GM06990 (cell line): ENCODE data around the gene NFILZ.
A peak's percentile ranks its signal among the peaks of the same experiment; 100 is the strongest.

Experiments used
- DNase-seq: peaks from one replicate; pipeline ENCODE4 v3.0.0-alpha.2; 2011; ENCODE audit not compliant: insufficient read length; ENCODE audit errors: extremely low read depth
- H3K27me3 ChIP-seq: replicated peaks from 2 replicates; pipeline ENCODE4 v1.6.0; 2011; ENCODE audit warnings: low read length; ENCODE audit not compliant: control insufficient read depth, insufficient read depth
- H3K36me3 ChIP-seq: 2 replicates; pipeline ENCODE4 v1.5.1; 2011; ENCODE audit warnings: low read length; ENCODE audit not compliant: control insufficient read depth, insufficient read depth
- H3K4me3 ChIP-seq: replicated peaks from 2 replicates; pipeline ENCODE4 v1.5.1; 2011; ENCODE audit warnings: low read depth, mild to moderate bottlenecking, control low read depth, low read length
- TF ChIP-seq, protein P1 (sequence below): IDR thresholded peaks from 2 replicates; pipeline ENCODE4 v1.5.1; 2011; ENCODE audit warnings: low read length, control low read depth, mild to moderate bottlenecking, inconsistent platforms; ENCODE audit not compliant: insufficient read depth, poor library complexity, severe bottlenecking

NFILZ gene

GRCh38 chr19:8589177-8589714 is 41.2 kb upstream of the NFILZ start:
- DNase-seq: no peak
- no peaks in the 10 kb centered on the region for H3K36me3 ChIP-seq
- no peak overlapping the region for H3K4me3 ChIP-seq
- TF ChIP-seq, protein P1, sequence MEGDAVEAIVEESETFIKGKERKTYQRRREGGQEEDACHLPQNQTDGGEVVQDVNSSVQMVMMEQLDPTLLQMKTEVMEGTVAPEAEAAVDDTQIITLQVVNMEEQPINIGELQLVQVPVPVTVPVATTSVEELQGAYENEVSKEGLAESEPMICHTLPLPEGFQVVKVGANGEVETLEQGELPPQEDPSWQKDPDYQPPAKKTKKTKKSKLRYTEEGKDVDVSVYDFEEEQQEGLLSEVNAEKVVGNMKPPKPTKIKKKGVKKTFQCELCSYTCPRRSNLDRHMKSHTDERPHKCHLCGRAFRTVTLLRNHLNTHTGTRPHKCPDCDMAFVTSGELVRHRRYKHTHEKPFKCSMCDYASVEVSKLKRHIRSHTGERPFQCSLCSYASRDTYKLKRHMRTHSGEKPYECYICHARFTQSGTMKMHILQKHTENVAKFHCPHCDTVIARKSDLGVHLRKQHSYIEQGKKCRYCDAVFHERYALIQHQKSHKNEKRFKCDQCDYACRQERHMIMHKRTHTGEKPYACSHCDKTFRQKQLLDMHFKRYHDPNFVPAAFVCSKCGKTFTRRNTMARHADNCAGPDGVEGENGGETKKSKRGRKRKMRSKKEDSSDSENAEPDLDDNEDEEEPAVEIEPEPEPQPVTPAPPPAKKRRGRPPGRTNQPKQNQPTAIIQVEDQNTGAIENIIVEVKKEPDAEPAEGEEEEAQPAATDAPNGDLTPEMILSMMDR: no peak
- no peaks in the 10 kb centered on the region for H3K27me3 ChIP-seq

GRCh38 chr19:8592231-8593009 is 38.0 kb upstream of the NFILZ start:
- no peak overlapping the region for H3K4me3 ChIP-seq
- H3K36me3 ChIP-seq: no peaks in the 10 kb centered on the region
- no peaks in the 10 kb centered on the region for H3K27me3 ChIP-seq
- peak; percentile 68 for DNase-seq
- TF ChIP-seq, protein P1: no peak

GRCh38 chr19:8593931-8594330 is 36.5 kb upstream of the NFILZ start:
- Histone ChIP-seq H3K4me3 (no peak overlapping the region), H3K27me3 (no peaks in the 10 kb centered on the region), H3K36me3 (no peaks in the 10 kb centered on the region)
- TF ChIP-seq, protein P1: no peak
- DNase-seq: no peak

DNA sequence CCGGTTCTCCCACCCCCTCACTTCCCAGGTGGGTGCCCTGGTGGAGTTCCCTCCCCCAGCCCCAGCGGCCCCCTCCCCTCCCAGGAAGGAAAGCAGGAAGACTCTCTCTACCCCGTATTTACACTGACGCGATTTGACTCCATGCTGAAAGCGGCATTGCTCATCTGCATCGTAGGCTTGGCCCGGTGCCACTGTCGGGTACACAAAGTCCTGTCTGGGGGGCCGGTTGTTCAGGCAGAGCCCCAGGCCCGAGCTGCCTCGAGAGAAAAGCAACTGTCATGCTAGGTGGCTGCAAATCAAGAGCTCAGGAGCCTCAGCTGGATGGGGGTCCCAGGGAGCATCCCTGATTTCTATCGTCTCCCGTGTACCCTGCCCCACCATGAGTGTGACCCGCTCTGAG is 34.8 kb upstream of the NFILZ start:
- Histone ChIP-seq H3K36me3 (no peaks in the 10 kb centered on the region), H3K27me3 (no peaks in the 10 kb centered on the region), H3K4me3 (no peak overlapping the region)
- DNase-seq: no peak
- TF ChIP-seq, protein P1: no peak

DNA sequence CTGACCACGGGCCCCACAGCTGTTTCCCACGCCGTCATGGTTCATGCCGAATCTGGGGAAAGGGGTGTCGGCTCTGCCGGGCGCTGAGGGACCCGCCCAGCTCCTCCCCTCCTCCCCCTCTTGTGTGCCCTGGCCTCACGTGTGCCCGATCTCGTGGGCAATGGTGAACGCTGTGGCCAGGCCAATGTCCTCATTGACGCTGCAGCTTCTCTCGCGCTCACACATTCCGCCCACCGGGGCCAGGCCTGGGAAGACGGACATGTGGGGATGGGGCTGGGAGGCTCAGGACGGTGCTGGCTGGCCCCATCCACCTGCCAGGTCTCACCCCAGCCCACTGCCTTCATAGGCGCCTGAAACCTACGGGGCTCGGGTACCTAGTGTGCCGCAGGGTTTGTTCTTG is 34.3 kb upstream of the NFILZ start:
- TF ChIP-seq, protein P1: no peak
- Histone ChIP-seq H3K4me3 (no peak overlapping the region), H3K36me3 (no peaks in the 10 kb centered on the region), H3K27me3 (no peaks in the 10 kb centered on the region)
- DNase-seq: no peak
